Measurements from ENCODE around the gene RGS10.

- TF ChIP-seq CTCF (IDR thresholded peaks at IDR 0.05; ENCODE audit: insufficient read depth, low read length, poor library complexity, severe bottlenecking) (no peak), EZH2phosphoT487 (conservative IDR thresholded peaks at IDR 0.05; ENCODE audit: low read length) (no peak)
Measured at GRCh38 chr10:119454990-119455389, 87.5 kb downstream of the RGS10 start.
